SK-N-SH treated with all-trans-retinoic acid at 6 μM for 48 hours (cell line): Measurements from ENCODE around the gene CLNS1A.
A peak's percentile ranks its signal among the peaks of the same experiment; 100 is the strongest.
"Not testable (repeated sequence)": the region's sequence is repeated elsewhere in the genome, so short reads cannot be mapped to it uniquely, and the experiment has no call there.

ENCODE experiments used
- ATAC-seq: fragments of 200-7000 bp; cut with Tn5 transposase; 3 replicates; pipeline ENCODE4 v1.9.1; 2020; ENCODE audit warnings: mild to moderate bottlenecking, moderate library complexity
- ARNTL ChIP-seq: fragments of 450-650 bp; formaldehyde crosslinking; IDR thresholded peaks from 2 replicates; pipeline ENCODE4 v1.5.0; 2020; ENCODE audit warnings: low read depth, mild to moderate bottlenecking, moderate library complexity, borderline replicate concordance
- BACH2 ChIP-seq: fragments of 250-450 bp; sonication (Bioruptor Pico); IDR thresholded peaks from 2 replicates; pipeline ENCODE4 v1.9.0; 2021; ENCODE audit warnings: mild to moderate bottlenecking, borderline replicate concordance
- CREB5 ChIP-seq: fragments of 250-450 bp; sonication (Bioruptor Pico); IDR thresholded peaks from 2 replicates; pipeline ENCODE4 v1.5.1; 2020; ENCODE audit warnings: low read depth, mild to moderate bottlenecking, moderate library complexity
- CSDC2 ChIP-seq: fragments of 250-450 bp; sonication (Bioruptor Pico); IDR thresholded peaks from 2 replicates; pipeline ENCODE4 v1.5.0; 2020; ENCODE audit warnings: mild to moderate bottlenecking, moderate library complexity
- CSRNP3 ChIP-seq: fragments of 250-450 bp; sonication (Bioruptor Pico); IDR thresholded peaks from 2 replicates; pipeline ENCODE4 v1.5.1; 2021; ENCODE audit warnings: mild to moderate bottlenecking, moderate library complexity
- ESRRG ChIP-seq: fragments of 250-450 bp; sonication (Bioruptor Pico); IDR thresholded peaks from 2 replicates; pipeline ENCODE4 v1.6.1; 2021; ENCODE audit warnings: mild to moderate bottlenecking
- GLIS3 ChIP-seq: fragments of 250-450 bp; sonication (Bioruptor Pico); IDR thresholded peaks from 2 replicates; pipeline ENCODE4 v1.5.0; 2020; ENCODE audit warnings: mild to moderate bottlenecking, moderate library complexity
- ISL1 ChIP-seq: fragments of 250-450 bp; sonication (Bioruptor Pico); IDR thresholded peaks from 2 replicates; pipeline ENCODE4 v2.1.2; 2022; ENCODE audit warnings: mild to moderate bottlenecking, moderate library complexity
- OSR1 ChIP-seq: fragments of 250-450 bp; sonication (Bioruptor Pico); IDR thresholded peaks from 2 replicates; pipeline ENCODE4 v1.8.0; 2022; ENCODE audit warnings: moderate library complexity, mild to moderate bottlenecking, inconsistent platforms
- PATZ1 ChIP-seq: fragments of 250-450 bp; sonication (Bioruptor Pico); IDR thresholded peaks from 2 replicates; pipeline ENCODE4 v1.8.0; 2020; ENCODE audit warnings: mild to moderate bottlenecking, moderate library complexity, borderline replicate concordance
- POU6F1 ChIP-seq: fragments of 250-450 bp; sonication (Bioruptor Pico); IDR thresholded peaks from 2 replicates; pipeline ENCODE4 v1.8.0; 2021; ENCODE audit warnings: low read depth, mild to moderate bottlenecking, moderate library complexity, borderline replicate concordance
- PPARA ChIP-seq: fragments of 250-450 bp; sonication (Bioruptor Pico); IDR thresholded peaks from 2 replicates; pipeline ENCODE4 v1.5.0; 2020; ENCODE audit warnings: mild to moderate bottlenecking, borderline replicate concordance
- RARB ChIP-seq: fragments of 250-450 bp; sonication (Bioruptor Pico); IDR thresholded peaks from 2 replicates; pipeline ENCODE4 v1.8.0; 2021; ENCODE audit warnings: mild to moderate bottlenecking, moderate library complexity
- SNAI2 ChIP-seq: fragments of 250-450 bp; sonication (Bioruptor Pico); IDR thresholded peaks from 2 replicates; pipeline ENCODE4 v1.5.0; 2020; ENCODE audit warnings: mild to moderate bottlenecking, moderate library complexity
- TCF4 ChIP-seq: fragments of 250-450 bp; sonication (Bioruptor Pico); IDR thresholded peaks from 2 replicates; pipeline ENCODE4 v1.8.0; 2021; ENCODE audit warnings: mild to moderate bottlenecking, moderate library complexity, borderline replicate concordance
- TSHZ2 ChIP-seq: fragments of 250-450 bp; sonication (Bioruptor Pico); IDR thresholded peaks from 2 replicates; pipeline ENCODE4 v1.5.0; 2020; ENCODE audit warnings: mild to moderate bottlenecking, moderate library complexity
- ZC3H10 ChIP-seq: fragments of 250-450 bp; sonication (Bioruptor Pico); IDR thresholded peaks from 2 replicates; pipeline ENCODE4 v1.5.1; 2021; ENCODE audit warnings: mild to moderate bottlenecking, moderate library complexity
- ZFP3 ChIP-seq: fragments of 250-450 bp; sonication (Bioruptor Pico); IDR thresholded peaks from 2 replicates; pipeline ENCODE4 v1.5.0; 2020; ENCODE audit warnings: mild to moderate bottlenecking, moderate library complexity
- ZFP30 ChIP-seq: fragments of 450-650 bp; formaldehyde crosslinking; IDR thresholded peaks from 2 replicates; pipeline ENCODE4 v1.5.0; 2022; ENCODE audit warnings: mild to moderate bottlenecking, moderate library complexity
- ZNF565 ChIP-seq: fragments of 450-650 bp; formaldehyde crosslinking; conservative IDR thresholded peaks from 2 replicates; pipeline ENCODE4 v1.5.0; 2020; ENCODE audit warnings: low read depth, mild to moderate bottlenecking, moderate library complexity
- ZNF70 ChIP-seq: fragments of 450-650 bp; formaldehyde crosslinking; IDR thresholded peaks from 2 replicates; pipeline ENCODE4 v1.5.0; 2020; ENCODE audit warnings: mild to moderate bottlenecking, moderate library complexity
- ZNF8 ChIP-seq: fragments of 450-650 bp; formaldehyde crosslinking; IDR thresholded peaks from 2 replicates; pipeline ENCODE4 v1.5.0; 2020; ENCODE audit warnings: mild to moderate bottlenecking, moderate library complexity

The CLNS1A gene

GRCh38 chr11:77636731-77637344 is 756 bp downstream of the CLNS1A start:
- no peak for TF ChIP-seq BACH2 (CRISPR knock-in tag)
- TF ChIP-seq SNAI2 (CRISPR knock-in tag): no peak
- TF ChIP-seq OSR1 (CRISPR knock-in tag): no peak
- TF ChIP-seq ZFP3 (CRISPR knock-in tag): no peak
- TF ChIP-seq CREB5: no peak
- TF ChIP-seq ZNF70 (CRISPR knock-in tag): no peak
- TF ChIP-seq PATZ1 (CRISPR knock-in tag): no peak
- TF ChIP-seq TCF4 (CRISPR knock-in tag): no peak
- TF ChIP-seq ESRRG (CRISPR knock-in tag): no peak
- no peak for TF ChIP-seq ZC3H10
- no peak for TF ChIP-seq ZNF8 (CRISPR knock-in tag)
- TF ChIP-seq POU6F1 (CRISPR knock-in tag): no peak
- TF ChIP-seq ZFP30 (CRISPR knock-in tag): no peak
- TF ChIP-seq PPARA (CRISPR knock-in tag): no peak
- no peak for TF ChIP-seq CSDC2 (CRISPR knock-in tag)
- no peak for TF ChIP-seq CSRNP3 (CRISPR knock-in tag)
- no peak for TF ChIP-seq TSHZ2 (CRISPR knock-in tag)
- peak; percentile 12 for ATAC-seq

- ATAC-seq: not testable (repeated sequence)
Measured at GRCh38 chr11:77633926-77634325, 3.7 kb downstream of the CLNS1A start.

- ATAC-seq: no peak
- TF ChIP-seq ZNF565 (CRISPR knock-in tag) (no peak), ISL1 (CRISPR knock-in tag) (no peak), RARB (CRISPR knock-in tag) (no peak), TSHZ2 (CRISPR knock-in tag) (no peak), CSDC2 (CRISPR knock-in tag) (no peak), PPARA (CRISPR knock-in tag) (no peak), CREB5 (no peak), OSR1 (CRISPR knock-in tag) (no peak), ZC3H10 (no peak), ZFP30 (CRISPR knock-in tag) (no peak), CSRNP3 (CRISPR knock-in tag) (no peak), GLIS3 (CRISPR knock-in tag) (no peak), ARNTL (no peak)
Measured at GRCh38 chr11:77630157-77630710, 7.4 kb downstream of the CLNS1A start.
